Kidney epithelial cell (primary cell): ENCODE results near the gene AEN. TPM values are rescaled to one million over a fixed set of nuclear protein-coding genes. Genes with fewer than 3 reads are reported as not detected.

ENCODE experiments used
- DNase-seq: peaks from one replicate; pipeline ENCODE4 v3.0.0-alpha.2; 2010; ENCODE audit warnings: low read depth
- H3K27me3 ChIP-seq: 2 replicates; pipeline ENCODE4 v1.6.0; 2011; ENCODE audit warnings: low read length; ENCODE audit not compliant: control insufficient read depth, insufficient read depth
- H3K36me3 ChIP-seq: 2 replicates; pipeline ENCODE4 v1.5.1; 2011; ENCODE audit warnings: low read length; ENCODE audit not compliant: control insufficient read depth, insufficient read depth
- H3K4me3 ChIP-seq: 2 replicates; pipeline ENCODE4 v1.5.1; 2011; ENCODE audit warnings: low read depth, mild to moderate bottlenecking, control low read depth, low read length
- total RNA-seq: library from RNA; depleted of rRNA; stranded (reverse); fragments of >200 nt; gene quantifications from 2 replicates; pipeline ENCODE4 v1.2.3, GENCODE V29; 2015
- TF ChIP-seq, protein P1 (sequence below): IDR thresholded peaks from 2 replicates; pipeline ENCODE4 v1.5.1; 2011; ENCODE audit warnings: mild to moderate bottlenecking, moderate library complexity, low read length, control low read depth, inconsistent platforms; ENCODE audit not compliant: insufficient read depth, poor library complexity, severe bottlenecking

AEN gene
- total RNA-seq, 1 donor from 2014 or later, result 78.7 TPM

DNA sequence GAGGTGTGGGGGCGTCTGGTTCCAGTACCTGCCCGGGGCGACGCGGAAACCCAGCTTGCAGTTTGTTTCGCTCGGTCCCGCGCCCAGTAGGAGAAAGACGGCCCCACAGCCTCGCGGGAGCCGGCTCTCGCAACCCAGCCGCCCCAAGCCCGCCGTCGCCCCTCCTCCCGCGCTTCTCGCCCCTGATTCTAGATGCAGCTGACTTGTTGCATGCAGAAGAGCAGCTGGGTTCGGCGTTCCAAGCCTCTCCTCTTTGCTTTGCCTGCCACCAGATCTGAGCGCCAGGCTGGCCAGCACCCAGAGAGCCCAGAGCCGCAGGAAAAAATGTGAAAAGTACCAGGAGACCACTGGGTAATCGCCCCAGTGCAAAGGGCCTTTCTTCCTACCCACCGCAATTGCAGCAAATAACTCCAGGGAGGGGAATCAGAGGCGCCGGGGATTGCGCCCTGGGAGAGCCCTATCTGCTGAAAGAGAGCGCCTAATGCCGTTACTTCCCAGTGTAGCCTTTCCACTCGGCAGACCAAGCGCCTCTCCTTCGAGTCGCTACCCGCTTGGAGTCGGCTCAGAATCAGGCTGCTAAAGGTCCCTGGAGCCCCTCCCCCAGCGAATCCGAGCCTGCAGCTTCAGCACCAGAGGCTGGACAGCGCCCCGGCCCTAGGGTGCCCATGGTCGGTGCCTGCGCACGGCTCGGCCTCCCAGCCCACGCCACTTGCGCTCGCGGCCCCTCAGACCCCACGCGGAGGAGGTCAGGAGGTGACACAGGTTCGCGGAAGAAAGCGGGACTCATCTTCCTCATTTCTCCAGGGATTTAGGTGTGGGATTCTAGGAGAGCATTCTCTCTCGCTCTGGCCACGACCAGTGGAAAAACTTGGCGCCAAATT lies 15.7 kb upstream of the AEN start:
- TF ChIP-seq, protein P1, sequence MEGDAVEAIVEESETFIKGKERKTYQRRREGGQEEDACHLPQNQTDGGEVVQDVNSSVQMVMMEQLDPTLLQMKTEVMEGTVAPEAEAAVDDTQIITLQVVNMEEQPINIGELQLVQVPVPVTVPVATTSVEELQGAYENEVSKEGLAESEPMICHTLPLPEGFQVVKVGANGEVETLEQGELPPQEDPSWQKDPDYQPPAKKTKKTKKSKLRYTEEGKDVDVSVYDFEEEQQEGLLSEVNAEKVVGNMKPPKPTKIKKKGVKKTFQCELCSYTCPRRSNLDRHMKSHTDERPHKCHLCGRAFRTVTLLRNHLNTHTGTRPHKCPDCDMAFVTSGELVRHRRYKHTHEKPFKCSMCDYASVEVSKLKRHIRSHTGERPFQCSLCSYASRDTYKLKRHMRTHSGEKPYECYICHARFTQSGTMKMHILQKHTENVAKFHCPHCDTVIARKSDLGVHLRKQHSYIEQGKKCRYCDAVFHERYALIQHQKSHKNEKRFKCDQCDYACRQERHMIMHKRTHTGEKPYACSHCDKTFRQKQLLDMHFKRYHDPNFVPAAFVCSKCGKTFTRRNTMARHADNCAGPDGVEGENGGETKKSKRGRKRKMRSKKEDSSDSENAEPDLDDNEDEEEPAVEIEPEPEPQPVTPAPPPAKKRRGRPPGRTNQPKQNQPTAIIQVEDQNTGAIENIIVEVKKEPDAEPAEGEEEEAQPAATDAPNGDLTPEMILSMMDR, result no peak
- H3K36me3 ChIP-seq, result no peaks in the 10 kb centered on the region
- no peak for DNase-seq
- no peak overlapping the region for H3K4me3 ChIP-seq
- H3K27me3 ChIP-seq, result peaks cover 47% of the 10 kb centered on the region

GRCh38 chr15:88606070-88606794 lies 14.9 kb upstream of the AEN start:
- no peak overlapping the region for H3K4me3 ChIP-seq
- peaks cover 49% of the 10 kb centered on the region for H3K27me3 ChIP-seq
- H3K36me3 ChIP-seq, result no peaks in the 10 kb centered on the region
- DNase-seq, result no peak
- TF ChIP-seq, protein P1, result no peak

GRCh38 chr15:88607951-88608350 lies 13.2 kb upstream of the AEN start:
- H3K36me3 ChIP-seq, result no peaks in the 10 kb centered on the region
- no peak for DNase-seq
- no peak overlapping the region for H3K4me3 ChIP-seq
- TF ChIP-seq, protein P1, result no peak
- H3K27me3 ChIP-seq, result peaks cover 49% of the 10 kb centered on the region

DNA sequence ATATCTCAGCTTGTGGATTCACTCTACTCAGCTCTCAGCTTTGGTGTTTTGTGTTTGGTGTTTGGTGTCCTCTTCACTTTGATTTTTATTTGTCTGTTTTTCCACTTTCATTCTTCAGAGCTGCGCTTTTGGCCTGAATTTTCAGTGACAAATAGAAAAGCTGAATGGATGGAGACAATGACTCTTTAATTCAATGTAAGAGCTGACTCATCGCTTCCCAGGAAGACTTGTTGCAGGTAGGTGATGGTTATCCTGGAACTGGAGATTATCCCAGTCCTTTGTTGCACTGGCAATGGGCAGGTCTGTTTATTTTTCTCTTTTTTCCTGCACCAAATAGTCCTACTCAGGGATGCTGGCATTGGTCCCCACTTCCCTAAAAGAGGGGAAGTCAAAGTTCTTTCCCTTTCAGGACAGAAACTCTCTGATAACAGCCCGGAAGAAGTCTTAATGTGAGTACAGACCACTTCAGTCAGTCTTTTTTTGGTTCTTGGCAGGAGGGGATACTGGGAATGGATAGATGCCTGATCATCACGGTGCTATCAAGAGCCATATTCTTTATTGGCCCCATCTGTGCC lies 12.4 kb upstream of the AEN start:
- DNase-seq, result no peak
- Histone ChIP-seq H3K27me3 (peaks cover 47% of the 10 kb centered on the region), H3K36me3 (no peaks in the 10 kb centered on the region), H3K4me3 (no peak overlapping the region)
- TF ChIP-seq, protein P1, result no peak

DNA sequence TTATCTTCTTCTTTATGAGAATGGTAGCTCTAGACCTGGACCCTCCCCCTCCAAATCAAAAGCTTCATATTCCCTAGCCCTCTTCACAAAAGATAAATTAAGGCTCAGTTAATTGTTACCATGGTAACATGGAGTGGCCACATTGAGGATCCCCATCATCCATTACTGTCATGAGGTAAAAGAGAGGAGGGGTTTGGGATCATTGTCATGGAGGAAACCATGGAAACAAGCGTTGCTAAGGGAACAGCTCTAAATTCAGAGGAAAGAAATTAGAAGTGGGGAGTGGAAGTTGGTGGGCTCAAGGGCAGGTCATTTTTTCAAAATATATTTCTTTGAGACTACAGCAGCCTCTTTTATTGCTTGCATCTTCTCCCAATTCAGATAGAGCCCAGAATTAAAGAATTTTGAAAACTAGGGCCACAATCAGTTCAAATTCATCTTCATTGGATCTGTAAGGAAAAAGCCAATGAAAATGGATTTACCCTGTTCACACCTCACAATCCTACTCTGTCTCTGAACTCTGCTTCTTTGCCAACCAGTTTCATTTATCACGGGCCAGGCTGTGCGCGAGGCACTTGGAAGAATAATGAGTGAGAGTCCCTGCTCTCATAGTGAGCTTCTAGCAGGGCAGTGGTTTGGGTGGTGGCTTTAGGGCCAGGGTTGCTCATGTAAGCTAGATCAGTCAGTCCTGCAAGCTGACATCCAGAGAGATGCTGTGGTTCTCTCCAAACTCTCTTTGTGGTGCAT lies 11.6 kb upstream of the AEN start:
- Histone ChIP-seq H3K36me3 (no peaks in the 10 kb centered on the region), H3K4me3 (no peak overlapping the region), H3K27me3 (peaks cover 38% of the 10 kb centered on the region)
- TF ChIP-seq, protein P1, result no peak
- DNase-seq, result no peak
